ENCODE data around the gene DUS1L.

The DUS1L gene

GRCh38 chr17:82092094-82092586 lies 26.5 kb upstream of the DUS1L start:
- DNase-seq (ENCODE audit: low read depth), result no peak
- TF ChIP-seq, protein P1, sequence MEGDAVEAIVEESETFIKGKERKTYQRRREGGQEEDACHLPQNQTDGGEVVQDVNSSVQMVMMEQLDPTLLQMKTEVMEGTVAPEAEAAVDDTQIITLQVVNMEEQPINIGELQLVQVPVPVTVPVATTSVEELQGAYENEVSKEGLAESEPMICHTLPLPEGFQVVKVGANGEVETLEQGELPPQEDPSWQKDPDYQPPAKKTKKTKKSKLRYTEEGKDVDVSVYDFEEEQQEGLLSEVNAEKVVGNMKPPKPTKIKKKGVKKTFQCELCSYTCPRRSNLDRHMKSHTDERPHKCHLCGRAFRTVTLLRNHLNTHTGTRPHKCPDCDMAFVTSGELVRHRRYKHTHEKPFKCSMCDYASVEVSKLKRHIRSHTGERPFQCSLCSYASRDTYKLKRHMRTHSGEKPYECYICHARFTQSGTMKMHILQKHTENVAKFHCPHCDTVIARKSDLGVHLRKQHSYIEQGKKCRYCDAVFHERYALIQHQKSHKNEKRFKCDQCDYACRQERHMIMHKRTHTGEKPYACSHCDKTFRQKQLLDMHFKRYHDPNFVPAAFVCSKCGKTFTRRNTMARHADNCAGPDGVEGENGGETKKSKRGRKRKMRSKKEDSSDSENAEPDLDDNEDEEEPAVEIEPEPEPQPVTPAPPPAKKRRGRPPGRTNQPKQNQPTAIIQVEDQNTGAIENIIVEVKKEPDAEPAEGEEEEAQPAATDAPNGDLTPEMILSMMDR (conservative IDR thresholded peaks at IDR 0.05; ENCODE audit: low read depth, low read length), result no peak
- H3K4me3 ChIP-seq (ENCODE audit: low read depth, low read length), result no peak overlapping the region

GRCh38 chr17:82091264-82092066 lies 25.9 kb upstream of the DUS1L start:
- no peak overlapping the region for H3K4me3 ChIP-seq (ENCODE audit: low read depth, low read length)
- TF ChIP-seq, protein P1 (conservative IDR thresholded peaks at IDR 0.05; ENCODE audit: low read depth, low read length), result no peak
- no peak for DNase-seq (ENCODE audit: low read depth)

DNA sequence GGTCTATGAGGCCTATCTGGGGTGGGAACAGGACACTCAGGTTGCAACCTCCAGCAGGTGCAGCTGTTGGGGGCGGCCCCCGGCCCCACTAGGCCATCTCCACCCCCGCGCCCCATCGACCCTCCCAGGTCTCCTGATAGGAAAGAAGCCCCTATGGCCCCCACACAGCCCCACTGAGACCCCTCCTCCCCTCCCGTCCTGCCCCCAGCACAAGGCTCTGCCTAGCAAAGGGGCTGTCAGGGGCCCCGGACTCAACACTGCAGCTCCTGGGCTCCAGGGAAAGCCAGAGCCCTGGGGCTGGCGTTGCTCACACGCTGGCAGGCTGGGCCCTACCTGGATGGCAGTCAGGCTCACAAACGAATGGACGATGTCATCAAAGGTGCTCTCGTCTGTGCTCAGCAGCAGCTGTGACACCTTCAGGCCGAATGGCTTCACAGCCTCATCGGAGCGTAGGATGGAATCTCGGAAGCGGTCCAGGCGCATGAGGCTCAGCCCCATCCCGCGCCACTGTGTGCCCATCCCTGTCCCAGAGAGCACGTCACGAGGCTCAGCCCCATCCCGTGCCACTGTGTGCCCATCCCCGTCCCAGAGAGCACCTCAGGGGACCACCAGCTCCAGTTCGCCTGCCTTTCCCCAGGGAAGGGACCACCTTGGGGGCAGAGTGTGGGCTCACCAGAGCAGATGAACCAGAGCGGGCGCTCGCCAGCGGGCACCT lies 25.1 kb upstream of the DUS1L start:
- DNase-seq (ENCODE audit: low read depth), result no peak
- TF ChIP-seq, protein P1 (conservative IDR thresholded peaks at IDR 0.05; ENCODE audit: low read depth, low read length), result no peak
- no peak overlapping the region for H3K4me3 ChIP-seq (ENCODE audit: low read depth, low read length)

- TF ChIP-seq, protein P1 (conservative IDR thresholded peaks at IDR 0.05; ENCODE audit: low read depth, low read length), result no peak
- H3K4me3 ChIP-seq (ENCODE audit: low read depth, low read length), result no peak overlapping the region
- DNase-seq (ENCODE audit: low read depth), result no peak
These were observed 24.3 kb upstream of the DUS1L start for GRCh38 chr17:82089723-82090548.

DNA sequence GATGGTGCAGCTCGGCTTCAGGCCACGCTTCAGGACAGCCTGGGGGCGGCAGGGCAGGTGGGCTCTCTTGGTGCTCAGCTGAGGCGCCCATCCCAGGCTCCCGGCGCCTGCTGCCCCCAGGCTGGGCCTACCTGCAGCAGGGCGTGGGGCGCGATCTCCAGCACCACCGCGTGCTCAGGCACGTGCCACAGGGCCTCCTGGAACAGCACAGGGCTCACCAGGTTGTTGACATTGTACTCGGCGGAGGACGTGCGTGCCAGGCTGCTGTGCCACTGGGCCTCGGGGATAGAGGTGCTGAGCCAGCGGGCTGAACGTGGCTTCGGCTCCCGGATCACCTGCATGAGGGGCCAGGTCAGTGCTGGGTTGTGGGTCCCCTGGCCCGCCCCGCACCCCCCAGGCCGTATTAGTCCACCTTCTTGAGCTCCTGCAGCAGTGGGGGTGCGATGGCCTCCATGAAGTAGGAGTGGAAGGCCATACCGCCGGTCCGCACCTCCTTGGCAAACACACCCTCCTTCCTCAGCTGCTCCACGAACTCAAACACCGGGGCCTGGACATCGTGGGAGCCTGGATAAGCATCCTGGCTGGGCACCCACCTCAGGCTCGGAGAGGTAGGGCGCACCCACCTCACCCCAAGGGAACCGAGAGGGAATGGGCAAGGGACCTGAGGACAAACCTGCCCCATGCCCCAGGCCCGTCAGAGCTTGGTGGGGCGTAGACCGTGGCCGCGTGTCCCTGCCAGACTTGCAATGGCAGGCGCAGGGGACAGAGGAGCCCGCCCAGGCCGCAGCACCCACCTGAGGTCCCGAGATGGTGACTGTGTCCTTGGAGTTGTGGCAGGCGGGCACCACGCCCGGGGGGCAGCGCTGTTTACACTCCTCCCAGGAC lies 23.5 kb upstream of the DUS1L start:
- H3K4me3 ChIP-seq (ENCODE audit: low read depth, low read length), result no peak overlapping the region
- TF ChIP-seq, protein P1 (conservative IDR thresholded peaks at IDR 0.05; ENCODE audit: low read depth, low read length), result no peak
- no peak for DNase-seq (ENCODE audit: low read depth)

Measured in choroid plexus epithelial cell (primary cell).